ENCODE data around the gene MT1B. TPM values are rescaled to one million over a fixed set of nuclear protein-coding genes. Genes with fewer than 3 reads are reported as not detected.

MT1B gene
- total RNA-seq: not detected in 2 replicates

DNA sequence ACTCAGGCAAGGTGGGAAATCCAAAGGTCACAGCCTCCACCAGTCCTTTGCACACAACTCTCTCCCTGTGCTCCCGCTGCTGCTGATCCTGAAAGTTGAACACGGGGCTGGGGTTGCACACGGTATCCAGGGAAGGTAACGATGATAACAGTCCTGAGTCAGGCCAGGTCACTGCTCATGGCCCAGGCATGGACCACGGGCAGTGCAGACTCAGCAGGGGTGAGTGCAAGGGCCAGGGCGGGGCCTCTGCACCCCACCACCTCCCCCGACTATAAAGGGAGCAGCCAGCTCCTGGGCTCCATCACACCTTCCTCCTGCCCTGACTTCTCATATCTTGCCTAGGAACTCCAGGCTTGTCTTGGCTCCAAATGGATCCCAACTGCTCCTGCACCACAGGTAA lies at the start of gene MT1B:
MT1B (plus strand) TSS at position 301 of the 400 bp plus-strand sequence; CDS start at position 369, 68 bp downstream.

DNA sequence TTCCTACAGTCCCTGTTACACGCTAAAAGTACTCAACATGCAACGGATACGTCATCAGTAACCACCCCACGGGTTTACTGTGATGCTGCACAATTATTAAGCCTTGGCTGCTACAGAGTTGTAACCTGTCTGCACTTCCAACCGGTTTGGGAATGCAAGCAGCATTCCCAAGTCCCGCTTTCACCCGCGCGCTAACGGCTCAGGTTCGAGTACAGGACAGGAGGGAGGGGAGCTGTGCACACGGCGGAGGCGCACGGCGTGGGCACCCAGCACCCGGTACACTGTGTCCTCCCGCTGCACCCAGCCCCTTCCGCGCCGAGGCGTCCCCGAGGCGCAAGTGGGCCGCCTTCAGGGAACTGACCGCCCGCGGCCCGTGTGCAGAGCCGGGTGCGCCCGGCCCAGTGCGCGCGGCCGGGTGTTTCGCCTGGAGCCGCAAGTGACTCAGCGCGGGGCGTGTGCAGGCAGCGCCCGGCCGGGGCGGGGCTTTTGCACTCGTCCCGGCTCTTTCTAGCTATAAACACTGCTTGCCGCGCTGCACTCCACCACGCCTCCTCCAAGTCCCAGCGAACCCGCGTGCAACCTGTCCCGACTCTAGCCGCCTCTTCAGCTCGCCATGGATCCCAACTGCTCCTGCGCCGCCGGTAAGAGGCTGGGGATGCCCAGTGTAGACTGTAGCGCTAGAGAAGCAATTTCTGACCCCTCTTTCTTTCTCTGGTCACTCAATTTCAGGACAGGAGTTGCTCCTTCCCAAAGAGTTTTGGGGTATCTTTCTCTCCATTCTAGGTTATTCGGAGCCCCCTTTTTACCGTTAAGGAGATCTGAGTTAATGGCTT lies 43.4 kb upstream of the MT1B start, which contains the start of gene MT2A:
MT2A (plus strand) TSS at position 542 of the 833 bp plus-strand sequence; CDS start at position 614, 72 bp downstream.

DNA sequence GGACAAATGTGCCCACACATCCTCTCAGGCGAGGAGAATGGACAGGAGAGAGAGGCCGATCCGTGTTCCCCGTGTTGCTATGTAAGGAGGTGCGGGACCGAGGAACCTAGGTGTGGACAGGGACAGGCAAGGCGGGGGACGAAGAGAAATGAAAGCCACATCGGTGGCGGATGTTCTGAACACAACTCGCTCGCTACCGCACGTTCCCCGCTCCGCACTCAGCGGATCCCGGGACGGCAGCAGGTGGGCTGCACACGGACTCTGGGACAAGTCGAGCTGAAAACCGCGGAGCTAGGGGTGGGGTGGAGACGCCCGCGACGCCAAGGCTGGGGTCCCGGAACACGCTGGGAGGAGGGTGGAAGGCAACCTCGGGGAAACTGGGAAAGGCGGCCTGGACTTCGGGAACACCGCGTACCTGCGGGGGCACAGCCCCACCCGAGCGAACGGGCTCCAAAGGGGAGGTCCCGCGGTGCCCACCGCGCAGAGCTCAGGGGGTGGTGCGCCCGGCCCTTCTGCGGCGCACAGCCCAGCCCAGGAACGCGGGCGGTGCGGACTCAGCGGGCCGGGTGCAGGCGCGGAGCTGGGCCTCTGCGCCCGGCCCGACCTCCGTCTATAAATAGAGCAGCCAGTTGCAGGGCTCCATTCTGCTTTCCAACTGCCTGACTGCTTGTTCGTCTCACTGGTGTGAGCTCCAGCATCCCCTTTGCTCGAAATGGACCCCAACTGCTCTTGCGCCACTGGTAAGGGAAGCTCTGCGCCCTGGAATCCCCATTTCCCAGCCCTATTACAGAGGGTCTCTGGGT lies 26.3 kb upstream of the MT1B start, which contains the start of gene MT1E:
MT1E (plus strand) TSS at position 642 of the 803 bp plus-strand sequence; CDS start at position 713, 71 bp downstream.

GRCh38 chr16:56632156-56632847 lies 19.4 kb upstream of the MT1B start, which contains the start of gene MT1M:
MT1M (plus strand) TSS chr16:56632659; CDS start chr16:56632732, 73 bp downstream.

GRCh38 chr16:56637814-56638750 lies 13.6 kb upstream of the MT1B start, which contains the start of gene MT1A:
MT1A (plus strand) TSS chr16:56638666; CDS start chr16:56638739, 73 bp downstream.

DNA sequence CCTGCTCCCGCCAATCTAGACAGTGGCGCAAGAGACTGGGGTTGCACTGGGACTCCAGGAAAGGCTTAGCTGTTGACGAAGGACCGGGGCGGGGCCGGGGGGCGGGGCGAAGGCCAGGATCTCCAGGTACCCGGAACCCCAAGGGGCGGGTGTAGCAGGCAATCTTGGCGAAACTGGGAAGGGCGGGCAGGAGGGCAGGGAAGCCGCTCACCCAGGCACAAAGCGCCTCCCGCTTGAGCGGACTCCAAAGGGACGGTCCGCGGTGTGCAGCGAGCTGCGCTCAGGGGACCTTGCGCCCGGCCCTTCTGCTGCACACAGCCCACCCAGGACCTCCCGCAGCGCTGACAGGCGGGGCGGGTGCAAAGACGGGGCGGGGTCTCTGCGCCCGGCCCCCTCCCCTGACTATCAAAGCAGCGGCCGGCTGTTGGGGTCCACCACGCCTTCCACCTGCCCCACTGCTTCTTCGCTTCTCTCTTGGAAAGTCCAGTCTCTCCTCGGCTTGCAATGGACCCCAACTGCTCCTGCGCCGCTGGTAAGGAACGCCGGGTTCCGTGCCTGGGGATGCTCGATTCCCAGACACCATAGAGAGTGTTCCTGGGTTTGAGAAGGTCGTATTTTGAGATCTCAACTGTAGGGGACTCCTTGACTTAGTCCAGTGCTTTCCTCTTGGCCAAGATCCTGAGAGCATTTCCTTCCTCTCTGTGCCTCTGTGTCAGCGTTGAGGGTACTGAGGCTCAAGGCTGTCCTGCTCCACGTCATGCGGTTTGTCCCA lies 6.1 kb downstream of the MT1B start, which contains the start of gene MT1F:
MT1F (plus strand) TSS at position 405 of the 772 bp plus-strand sequence; CDS start at position 505, 100 bp downstream.

GRCh38 chr16:56667581-56668571 lies 16.2 kb downstream of the MT1B start, which contains the start of gene MT1G:
MT1G (minus strand) TSS chr16:56668065; CDS start chr16:56667993, 72 bp downstream.

GRCh38 chr16:56669005-56669839 lies 17.5 kb downstream of the MT1B start, which contains the start of gene MT1H:
MT1H (plus strand) TSS chr16:56669814; CDS start chr16:56669885, 71 bp downstream.

GRCh38 chr16:56681939-56682702 lies 30.4 kb downstream of the MT1B start, which contains the start of gene MT1X:
MT1X (plus strand) TSS chr16:56682470; CDS start chr16:56682541, 71 bp downstream.

Other genes starting within 250 kb of the MT1B start
- 164 and 200 TPM in 2 replicates for gene AMFR, start 226.3 kb upstream of the MT1B start, total RNA-seq
- 55.1 and 80.3 TPM in 2 replicates for gene NUDT21, start 200.6 kb upstream of the MT1B start, total RNA-seq
- gene OGFOD1, start 200.3 kb upstream of the MT1B start, total RNA-seq: 61.0 and 66.1 TPM in 2 replicates
- 34.6 and 58.4 TPM in 2 replicates for gene BBS2, start 131.9 kb upstream of the MT1B start, total RNA-seq
- not detected in 2 replicates for gene MT4, start 86.8 kb upstream of the MT1B start, total RNA-seq
- gene MT3, start 62.4 kb upstream of the MT1B start, total RNA-seq: not detected in 2 replicates
- 369 and 405 TPM in 2 replicates for gene MT2A, start 43.3 kb upstream of the MT1B start, total RNA-seq
- 226 and 355 TPM in 2 replicates for gene MT1E, start 26.1 kb upstream of the MT1B start, total RNA-seq
- 4.7 and 24.6 TPM in 2 replicates for gene MT1M, start 19.2 kb upstream of the MT1B start, total RNA-seq
- gene MT1A, start 13.2 kb upstream of the MT1B start, total RNA-seq: 11.1 and 17.6 TPM in 2 replicates
- 0.37 TPM in 1 of 2 replicates, not detected in the other for gene MT1F, start 6.1 kb downstream of the MT1B start, total RNA-seq
- 0.59 and 3.3 TPM in 2 replicates for gene MT1G, start 16.2 kb downstream of the MT1B start, total RNA-seq
- gene MT1H, start 17.9 kb downstream of the MT1B start, total RNA-seq: not detected in 2 replicates
- gene MT1X, start 30.6 kb downstream of the MT1B start, total RNA-seq: 116 and 429 TPM in 2 replicates
- 65.4 and 91.1 TPM in 2 replicates for gene NUP93, start 78.2 kb downstream of the MT1B start, total RNA-seq
- not detected in 2 replicates for gene SLC12A3, start 213.3 kb downstream of the MT1B start, total RNA-seq